MCF 10A (cell line): ENCODE data around the gene APIP. TPM values are rescaled to one million over a fixed set of nuclear protein-coding genes. Genes with fewer than 3 reads are reported as not detected.
"Not testable (repeated sequence)": the region's sequence is repeated elsewhere in the genome, so short reads cannot be mapped to it uniquely, and the experiment has no call there.

ENCODE experiments used
- BruUV-seq: library from RNA; stranded (reverse); fragments of 400-500 nt; replicated peaks from 2 replicates; lab custom pipeline; 2021; lab: Mats Ljungman, UMichigan
- CTCF ChIA-PET: fragments of 300-600 bp; sonication (Branson Sonifier 250); formaldehyde crosslinking; extraction: SDS; loops from one replicate; lab custom pipeline; 2021; ENCODE audit warnings: antibody characterized with exemption, inconsistent platforms; lab: Yijun Ruan, JAX
- POLR2A ChIA-PET: fragments of 300-600, 350-650 bp; sonication (Branson Sonifier 250); formaldehyde crosslinking; extraction: SDS; loops from one replicate; lab custom pipeline; 2020; ENCODE audit warnings: antibody characterized with exemption, inconsistent platforms; lab: Yijun Ruan, JAX
- DNase-seq: peaks from one replicate; pipeline ENCODE4 v3.0.0-alpha.2; 2018; ENCODE audit not compliant: unreplicated experiment
- H3K27ac Mint-ChIP-seq: one replicate; pipeline ENCODE4 v1.8.0; 2022; ENCODE audit warnings: mild to moderate bottlenecking, low read depth, mixed read lengths; ENCODE audit not compliant: unreplicated experiment
- H3K27me3 Mint-ChIP-seq: one replicate; pipeline ENCODE4 v1.8.0; 2022; ENCODE audit warnings: mixed read lengths; ENCODE audit not compliant: insufficient read depth, unreplicated experiment
- H3K36me3 Mint-ChIP-seq: one replicate; pipeline ENCODE4 v1.8.0; 2022; ENCODE audit warnings: mild to moderate bottlenecking, moderate library complexity, mixed read lengths; ENCODE audit not compliant: insufficient read depth, unreplicated experiment
- H3K4me1 Mint-ChIP-seq: one replicate; pipeline ENCODE4 v1.8.0; 2022; ENCODE audit warnings: mixed read lengths; ENCODE audit not compliant: insufficient read depth, unreplicated experiment
- H3K4me3 Mint-ChIP-seq: one replicate; pipeline ENCODE4 v1.8.0; 2022; ENCODE audit warnings: mild to moderate bottlenecking, moderate library complexity, mixed read lengths; ENCODE audit not compliant: unreplicated experiment
- H3K9me3 Mint-ChIP-seq: one replicate; pipeline ENCODE4 v1.8.0; 2022; ENCODE audit warnings: mixed read lengths; ENCODE audit not compliant: unreplicated experiment
- intact Hi-C: fragments of 100-400 bp; cut with micrococcal nuclease; formaldehyde crosslinking; loops from 2 replicates; pipeline ENCODE4 v1.14.1; 2022
- total RNA-seq: library from RNA; stranded (reverse); gene quantifications from 2 replicates; pipeline ENCODE4 v1.2.3, GENCODE V29; 2022
- TF ChIP-seq, protein P1 (sequence below): fragments of 200-600 bp; IDR thresholded peaks from one replicate; pipeline ENCODE4 v1.8.0; 2022; ENCODE audit warnings: antibody characterized with exemption, mild to moderate bottlenecking; ENCODE audit not compliant: unreplicated experiment

APIP gene
- total RNA-seq, 1 experiment from 2014 or later: 36.9 TPM

GRCh38 chr11:34897171-34897870 lies 18.9 kb downstream of the APIP start:
- intact Hi-C loops: no loop called here
- H3K27ac Mint-ChIP-seq: no peak overlapping the region
- H3K36me3 Mint-ChIP-seq: no peaks in the 10 kb centered on the region
- ChIA-PET POLR2A (interaction anchor here (0.5 to 0.9 kb wide), 4 partner anchors 18 to 747 kb away, joined by 3 to 4 read pairs (median 3); partner anchors contain the start of gene APIP), CTCF (interaction anchor here (0.7 to 5.2 kb wide), 11 partner anchors 11 to 531 kb away, joined by 3 to 39 read pairs (median 5); partner anchors contain the start of gene ELF5)
- H3K9me3 Mint-ChIP-seq: peaks cover 10% of the 10 kb centered on the region
- TF ChIP-seq, protein P1, sequence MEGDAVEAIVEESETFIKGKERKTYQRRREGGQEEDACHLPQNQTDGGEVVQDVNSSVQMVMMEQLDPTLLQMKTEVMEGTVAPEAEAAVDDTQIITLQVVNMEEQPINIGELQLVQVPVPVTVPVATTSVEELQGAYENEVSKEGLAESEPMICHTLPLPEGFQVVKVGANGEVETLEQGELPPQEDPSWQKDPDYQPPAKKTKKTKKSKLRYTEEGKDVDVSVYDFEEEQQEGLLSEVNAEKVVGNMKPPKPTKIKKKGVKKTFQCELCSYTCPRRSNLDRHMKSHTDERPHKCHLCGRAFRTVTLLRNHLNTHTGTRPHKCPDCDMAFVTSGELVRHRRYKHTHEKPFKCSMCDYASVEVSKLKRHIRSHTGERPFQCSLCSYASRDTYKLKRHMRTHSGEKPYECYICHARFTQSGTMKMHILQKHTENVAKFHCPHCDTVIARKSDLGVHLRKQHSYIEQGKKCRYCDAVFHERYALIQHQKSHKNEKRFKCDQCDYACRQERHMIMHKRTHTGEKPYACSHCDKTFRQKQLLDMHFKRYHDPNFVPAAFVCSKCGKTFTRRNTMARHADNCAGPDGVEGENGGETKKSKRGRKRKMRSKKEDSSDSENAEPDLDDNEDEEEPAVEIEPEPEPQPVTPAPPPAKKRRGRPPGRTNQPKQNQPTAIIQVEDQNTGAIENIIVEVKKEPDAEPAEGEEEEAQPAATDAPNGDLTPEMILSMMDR: no peak
- no peak for DNase-seq
- no peaks in the 10 kb centered on the region for H3K27me3 Mint-ChIP-seq
- H3K4me3 Mint-ChIP-seq: no peak overlapping the region
- BruUV-seq: no TSS peak
- H3K4me1 Mint-ChIP-seq: no peaks in the 10 kb centered on the region

DNA sequence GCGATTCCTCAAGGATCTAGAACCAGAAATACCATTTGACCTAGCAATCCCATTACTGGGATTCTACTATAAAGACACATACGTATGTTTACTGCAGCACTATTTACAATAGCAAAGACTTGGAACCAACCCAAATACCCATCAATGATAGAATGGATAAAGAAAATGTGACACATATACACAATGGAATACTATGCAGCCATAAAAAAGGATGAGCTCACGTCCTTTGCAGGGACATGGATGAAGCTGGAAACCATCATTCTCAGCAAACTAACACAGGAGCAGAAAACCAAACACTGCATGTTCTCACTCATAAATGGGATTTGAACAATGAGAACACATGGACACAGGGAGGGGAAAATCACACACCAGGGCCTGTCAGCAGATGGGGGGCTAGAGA lies 20.0 kb downstream of the APIP start:
- intact Hi-C loops, DNase-seq, BruUV-seq, POLR2A ChIA-PET, H3K36me3 Mint-ChIP-seq, H3K27ac Mint-ChIP-seq, H3K4me1 Mint-ChIP-seq, H3K4me3 Mint-ChIP-seq, CTCF ChIA-PET, H3K27me3 Mint-ChIP-seq: not testable (repeated sequence)
- H3K9me3 Mint-ChIP-seq: peaks cover 10% of the 10 kb centered on the region

- Mint-ChIP-seq H3K4me1 (peaks cover 6% of the 10 kb centered on the region), H3K27me3 (no peaks in the 10 kb centered on the region), H3K9me3 (peaks cover 9% of the 10 kb centered on the region), H3K27ac (no peak overlapping the region), H3K4me3 (no peak overlapping the region), H3K36me3 (peaks cover 3% of the 10 kb centered on the region)
- intact Hi-C loops: no loop called here
- ChIA-PET POLR2A (interaction anchor here (1.9 kb wide), 1 partner anchor 392 kb away, joined by 4 read pairs; no protein-coding TSS in a partner anchor), CTCF (interaction anchor here (0.5 to 3.0 kb wide), 3 partner anchors 308 to 877 kb away, joined by 3 to 72 read pairs (median 6); no protein-coding TSS in a partner anchor)
- DNase-seq: no peak
- TF ChIP-seq, protein P1: no peak
- no TSS peak for BruUV-seq
These were observed 22.8 kb downstream of the APIP start for GRCh38 chr11:34893416-34893815.

DNA sequence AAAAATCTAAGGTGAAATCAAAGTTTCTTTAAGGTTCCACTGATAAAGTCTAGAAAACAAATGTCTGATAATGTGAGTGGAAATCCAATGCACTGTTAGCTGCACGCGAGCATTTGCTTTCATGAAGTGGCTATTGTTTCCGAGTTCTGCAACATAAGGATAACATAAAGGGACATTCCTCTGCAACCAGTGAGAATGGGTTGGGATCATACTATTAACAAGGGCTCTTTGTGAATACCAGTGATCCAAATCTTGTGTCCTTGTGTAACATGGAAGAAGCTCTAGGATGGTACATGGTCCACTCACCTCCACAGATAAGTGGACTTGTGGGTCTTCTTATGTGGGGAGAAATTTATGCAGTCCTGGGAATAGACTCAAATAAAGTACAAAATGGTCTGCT lies 24.6 kb downstream of the APIP start:
- Mint-ChIP-seq H3K27me3 (no peaks in the 10 kb centered on the region), H3K27ac (no peak overlapping the region), H3K4me3 (no peak overlapping the region), H3K4me1 (peaks cover 12% of the 10 kb centered on the region), H3K9me3 (no peaks in the 10 kb centered on the region), H3K36me3 (peaks cover 15% of the 10 kb centered on the region)
- no peak for DNase-seq
- ChIA-PET CTCF (interaction anchor here (0.6 to 3.0 kb wide), 38 partner anchors 11 to 890 kb away, joined by 3 to 72 read pairs (median 3); partner anchors contain the start of gene ELF5), POLR2A (interaction anchor here (0.8 to 3.9 kb wide), 4 partner anchors 238 to 379 kb away, joined by 3 to 24 read pairs (median 8); no protein-coding TSS in a partner anchor)
- no TSS peak for BruUV-seq
- intact Hi-C loops: loop anchor here (1.0 kb wide), 1 partner anchor 377 kb away; no protein-coding TSS in a partner anchor
- TF ChIP-seq, protein P1: no peak
